Testis (tissue), 3 donors: ENCODE data around the gene C11orf52. TPM values are rescaled to one million over a fixed set of nuclear protein-coding genes. Genes with fewer than 3 reads are reported as not detected.

ENCODE experiments used
- DNase-seq: peaks from one replicate; pipeline ENCODE4 v3.0.0-alpha.2; 2019
- H3K27ac ChIP-seq, 2 donors: fragments of 200-600 bp; sonication (generic); one replicate each; pipeline ENCODE4 v1.5.1; 2019
- H3K27me3 ChIP-seq: fragments of 200-600 bp; sonication (generic); one replicate; pipeline ENCODE4 v1.5.1; 2019
- H3K36me3 ChIP-seq: fragments of 200-600 bp; sonication (generic); one replicate; pipeline ENCODE4 v1.5.1; 2017; ENCODE audit warnings: low read depth; ENCODE audit errors: missing control alignments
- H3K4me1 ChIP-seq: fragments of 200-600 bp; sonication (generic); one replicate; pipeline ENCODE4 v1.5.1; 2019
- H3K4me3 ChIP-seq, 2 donors: fragments of 200-600 bp; sonication (generic); one replicate each; pipeline ENCODE4 v1.5.1; 2017 to 2019
- H3K9me3 ChIP-seq: fragments of 200-600 bp; sonication (generic); one replicate; pipeline ENCODE4 v1.5.1; 2017
- POLR2A ChIP-seq: fragments of 450-650 bp; IDR thresholded peaks from one replicate; pipeline ENCODE4 v1.6.1; 2017; ENCODE audit warnings: antibody characterized with exemption, mild to moderate bottlenecking, moderate library complexity
- WGBS, 2 donors: methylation state at CpG; one replicate each; pipeline ENCODE4 v1.1.5; 2018; 5-methylcytosine and 5-hydroxymethylcytosine counted together
- intact Hi-C: fragments of 100-400 bp; cut with DNase I; formaldehyde crosslinking; loops from one replicate; pipeline ENCODE4 v1.15.1; 2023; ENCODE audit warnings: low total_unique reads
- polyA plus RNA-seq: library from polyadenylated mRNA; stranded (reverse); fragments of 350-450 nt; fragmentation: Illumina TruSeq; extraction: RNeasy Lipid Tissue Mini Kit (QIAGEN cat#74804); gene quantifications from one replicate; pipeline ENCODE4 v1.2.3, GENCODE V29; 2014; ENCODE audit warnings: low read depth, low replicate concordance; ENCODE audit not compliant: insufficient read depth
- total RNA-seq, 2 donors: library from RNA; depleted of rRNA; stranded (reverse); fragments of >200 nt; gene quantifications; one replicate each; pipeline ENCODE4 v1.2.3, GENCODE V29; 2016
- TF ChIP-seq, protein P1 (sequence below), 3 experiments: fragments of 450-650 bp in 2 of 3; fragments of 200-600 bp in 1 of 3; sonication (generic) in 1 of 3; IDR thresholded peaks; one replicate each; pipeline ENCODE4 v1.5.1; 2016 to 2019; ENCODE audit warnings: antibody characterized with exemption in 3 of 3, mild to moderate bottlenecking in 2 of 3, moderate library complexity in 1 of 3

C11orf52 gene
- total and polyA plus RNA-seq, 3 donors from 2014 or later, result 1.4 to 2.0 (median 1.6) TPM

DNA sequence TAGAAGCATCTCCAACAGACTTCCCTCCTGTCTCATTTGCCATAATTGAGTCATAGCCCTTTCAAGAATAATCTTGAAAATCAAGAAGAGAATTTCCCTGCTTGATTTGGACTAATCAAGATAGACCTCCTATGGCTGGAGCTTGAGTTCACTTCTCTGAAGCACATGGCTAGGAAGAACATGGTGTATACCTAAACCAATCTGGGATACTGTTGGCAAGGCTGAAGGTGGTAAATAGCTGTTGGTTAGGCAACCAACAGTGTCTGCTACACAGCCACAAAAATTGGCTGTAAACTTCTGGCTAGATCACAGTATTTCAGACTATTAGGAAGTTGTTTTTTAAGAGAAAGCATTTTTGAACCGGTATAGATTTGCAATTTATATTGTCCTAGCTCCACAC, 12.0 kb upstream of the C11orf52 start:
- DNase-seq, result no peak
- no peaks in the 10 kb centered on the region for H3K27me3 ChIP-seq
- H3K4me3 ChIP-seq, result no peak overlapping the region
- TF ChIP-seq POLR2A, result no peak
- TF ChIP-seq, protein P1, sequence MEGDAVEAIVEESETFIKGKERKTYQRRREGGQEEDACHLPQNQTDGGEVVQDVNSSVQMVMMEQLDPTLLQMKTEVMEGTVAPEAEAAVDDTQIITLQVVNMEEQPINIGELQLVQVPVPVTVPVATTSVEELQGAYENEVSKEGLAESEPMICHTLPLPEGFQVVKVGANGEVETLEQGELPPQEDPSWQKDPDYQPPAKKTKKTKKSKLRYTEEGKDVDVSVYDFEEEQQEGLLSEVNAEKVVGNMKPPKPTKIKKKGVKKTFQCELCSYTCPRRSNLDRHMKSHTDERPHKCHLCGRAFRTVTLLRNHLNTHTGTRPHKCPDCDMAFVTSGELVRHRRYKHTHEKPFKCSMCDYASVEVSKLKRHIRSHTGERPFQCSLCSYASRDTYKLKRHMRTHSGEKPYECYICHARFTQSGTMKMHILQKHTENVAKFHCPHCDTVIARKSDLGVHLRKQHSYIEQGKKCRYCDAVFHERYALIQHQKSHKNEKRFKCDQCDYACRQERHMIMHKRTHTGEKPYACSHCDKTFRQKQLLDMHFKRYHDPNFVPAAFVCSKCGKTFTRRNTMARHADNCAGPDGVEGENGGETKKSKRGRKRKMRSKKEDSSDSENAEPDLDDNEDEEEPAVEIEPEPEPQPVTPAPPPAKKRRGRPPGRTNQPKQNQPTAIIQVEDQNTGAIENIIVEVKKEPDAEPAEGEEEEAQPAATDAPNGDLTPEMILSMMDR (IDR thresholded peaks at IDR 0.05), result no peak
- H3K27ac ChIP-seq, result no peak overlapping the region
- no peaks in the 10 kb centered on the region for H3K36me3 ChIP-seq
- H3K4me1 ChIP-seq, result peaks cover 8% of the 10 kb centered on the region
- intact Hi-C loops, result no loop called here
- H3K9me3 ChIP-seq, result no peaks in the 10 kb centered on the region
- 76 to 91% methylated on average over 1 of the region's 1 CpG for WGBS, 2 donors

DNA sequence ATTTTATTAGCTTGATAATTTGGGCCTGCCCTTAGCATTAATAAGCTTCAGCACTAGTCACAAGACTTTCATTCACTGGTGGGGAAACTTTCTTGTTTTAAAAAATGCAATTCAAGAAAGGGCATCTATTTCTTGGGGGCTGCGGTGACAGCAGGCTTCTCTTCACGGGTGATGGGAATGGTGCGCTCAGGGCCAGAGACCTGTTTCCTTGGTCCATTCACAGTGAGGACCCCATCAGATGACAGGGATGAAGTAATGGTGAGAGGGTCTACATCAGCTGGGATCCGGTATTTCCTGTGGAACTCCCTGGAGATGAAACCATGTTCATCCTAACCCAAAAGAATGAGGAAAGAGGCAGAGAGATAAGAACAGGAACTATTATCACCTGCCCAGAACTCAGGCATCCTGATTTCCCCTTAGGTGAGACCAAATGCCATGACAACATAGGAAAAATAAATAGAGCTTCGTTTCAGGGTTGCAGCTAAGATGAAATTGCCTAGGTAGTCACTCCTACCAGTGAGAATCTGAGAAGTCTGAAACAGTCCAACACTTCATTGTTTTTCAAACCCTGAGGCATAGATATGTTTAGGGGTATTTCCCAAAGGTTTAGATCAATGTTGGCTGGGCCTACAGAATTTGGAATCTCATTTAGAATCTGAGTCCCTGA, 9.9 kb upstream of the C11orf52 start:
- no peak overlapping the region for H3K4me3 ChIP-seq
- intact Hi-C loops, result no loop called here
- H3K36me3 ChIP-seq, result no peaks in the 10 kb centered on the region
- no peaks in the 10 kb centered on the region for H3K9me3 ChIP-seq
- H3K27ac ChIP-seq, result peak overlapping the region in 1 of 2 donors; percentile 57
- 84 to 90% methylated on average over 5 of the region's 5 CpGs for WGBS, 2 donors
- DNase-seq, result no peak
- H3K27me3 ChIP-seq, result no peaks in the 10 kb centered on the region
- TF ChIP-seq, protein P1 (IDR thresholded peaks at IDR 0.05), result no peak
- no peak for TF ChIP-seq POLR2A
- peaks cover 17% of the 10 kb centered on the region for H3K4me1 ChIP-seq

DNA sequence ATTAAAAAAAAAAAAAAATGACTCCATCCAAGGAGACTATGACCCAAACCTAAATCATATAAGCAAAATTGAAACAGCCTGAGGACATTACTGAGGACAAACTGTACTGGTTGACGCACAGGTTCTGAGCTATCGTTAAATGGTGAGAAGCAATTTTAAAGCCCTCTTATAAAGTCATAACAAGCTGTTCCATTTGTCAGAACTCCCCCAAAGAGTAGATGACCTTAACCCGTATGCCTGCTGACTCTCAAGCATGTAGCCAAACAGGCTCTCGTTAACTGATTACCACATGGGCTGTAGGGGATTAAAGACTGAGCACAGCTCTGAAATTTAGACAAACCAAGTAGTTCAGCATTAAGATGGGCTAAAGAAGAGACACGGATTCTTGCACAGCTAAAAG, 9.3 kb upstream of the C11orf52 start:
- no peaks in the 10 kb centered on the region for H3K36me3 ChIP-seq
- H3K4me3 ChIP-seq, result no peak overlapping the region
- WGBS, 2 donors, result 35 to 53% methylated on average over 5 of the region's 5 CpGs
- H3K27ac ChIP-seq, result peak overlapping the region in 1 of 2 donors; percentile 57
- no peak for DNase-seq
- H3K9me3 ChIP-seq, result no peaks in the 10 kb centered on the region
- no peaks in the 10 kb centered on the region for H3K27me3 ChIP-seq
- peaks cover 19% of the 10 kb centered on the region for H3K4me1 ChIP-seq
- intact Hi-C loops, result no loop called here
- TF ChIP-seq, protein P1 (IDR thresholded peaks at IDR 0.05), result no peak
- no peak for TF ChIP-seq POLR2A

DNA sequence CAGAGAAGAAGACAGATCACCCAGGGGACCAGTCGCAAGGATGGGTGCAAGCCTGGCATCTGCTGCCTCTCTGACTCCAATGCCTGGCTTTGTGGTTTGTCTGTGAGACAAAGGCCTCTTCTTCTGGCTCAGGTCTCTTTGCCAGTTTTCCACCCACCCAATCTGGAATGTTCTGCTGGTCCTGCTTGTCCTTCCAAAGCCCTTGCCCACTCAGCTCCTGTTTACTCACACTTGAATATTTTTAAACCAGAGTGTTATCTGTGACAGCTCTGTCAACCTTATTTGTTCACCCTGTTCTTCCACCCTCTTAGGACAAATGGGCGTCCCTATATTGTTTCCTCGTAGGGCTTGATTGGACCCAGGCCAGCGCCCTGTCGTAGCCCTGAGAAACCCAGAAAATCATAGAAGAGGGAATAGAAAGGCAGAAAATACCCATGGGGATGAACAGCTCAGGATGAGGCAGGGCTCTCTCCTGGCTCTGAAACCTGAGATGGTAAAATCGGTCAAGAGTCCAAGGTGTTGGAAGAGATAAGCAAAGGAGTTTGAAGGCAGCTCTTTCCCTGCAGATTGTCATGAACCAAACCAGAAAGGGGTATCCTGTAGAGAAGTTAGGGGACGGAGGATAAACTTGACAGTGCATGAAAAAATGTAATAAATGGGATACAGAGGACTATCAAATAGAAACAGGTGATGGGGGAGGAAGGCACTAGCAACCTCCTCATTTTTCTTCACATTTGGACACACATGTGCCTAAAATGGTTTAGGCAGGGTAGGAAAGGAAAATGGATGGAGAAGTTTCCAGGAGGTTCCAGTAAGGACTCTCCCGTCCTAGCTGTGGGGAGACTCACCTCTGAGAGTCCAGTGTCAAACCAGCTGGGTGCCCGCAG, 7.8 kb upstream of the C11orf52 start:
- no peak for DNase-seq
- 55 to 61% methylated on average over 9 of the region's 9 CpGs for WGBS, 2 donors
- intact Hi-C loops, result no loop called here
- H3K4me3 ChIP-seq, result no peak overlapping the region
- peak overlapping the region; percentile 90 for H3K27ac ChIP-seq
- no peak for TF ChIP-seq POLR2A
- TF ChIP-seq, protein P1 (IDR thresholded peaks at IDR 0.05), result no peak
- peaks cover 21% of the 10 kb centered on the region for H3K4me1 ChIP-seq
- no peaks in the 10 kb centered on the region for H3K27me3 ChIP-seq
- H3K36me3 ChIP-seq, result no peaks in the 10 kb centered on the region
- H3K9me3 ChIP-seq, result no peaks in the 10 kb centered on the region
